ENCODE data around the gene GAPDH. TPM values are rescaled to one million over a fixed set of nuclear protein-coding genes. Genes with fewer than 3 reads are reported as not detected.
"Not testable (repeated sequence)": the region's sequence is repeated elsewhere in the genome, so short reads cannot be mapped to it uniquely, and the experiment has no call there.

GAPDH gene
- 1,000 to 10,000 TPM; 1,191 to 3,596 (median 1,852) TPM for total RNA-seq

- peak within 1 kb of the TSS; percentile 85 to 93 (median 90) for H3K27ac ChIP-seq
- no peaks in the 10 kb centered on the region for H3K9me3 ChIP-seq
- peaks cover 33 to 39% of the 10 kb centered on the region in 2 donors for H3K36me3 ChIP-seq
- no peaks in the 10 kb centered on the region for H3K27me3 ChIP-seq
- 0% methylated on average over 36 to 46 of the region's 62 CpGs for WGBS, 2 donors
- peak; percentile 83 to 98 for TF ChIP-seq POLR2A (IDR thresholded peaks at IDR 0.05)
- TF ChIP-seq CTCF (IDR thresholded peaks at IDR 0.05): peak in 1 of 6 experiments; percentile 28
- peak within 1 kb of the TSS; percentile 66 to 90 (median 87) for H3K4me3 ChIP-seq (replicated peaks in 1 of 3)
- H3K4me1 ChIP-seq: peaks cover 30 to 41% of the 10 kb centered on the region in 2 donors
- intact Hi-C loops (cut with DNase I): loop anchor here (10.0 kb wide), 1 partner anchor 309 kb away; no protein-coding TSS in a partner anchor
- DNase-seq: peak; percentile 93 to 94
Measured at GRCh38 chr12:6533923-6534694, at the start of gene GAPDH. Gene GAPDH, plus strand, starts transcription at chr12:6534517. Its CDS starts 316 bp downstream, at chr12:6534833.

GRCh38 chr12:6488240-6488639 is 46.1 kb upstream of the GAPDH start:
- no peaks in the 10 kb centered on the region for H3K27me3 ChIP-seq
- H3K9me3 ChIP-seq: no peaks in the 10 kb centered on the region
- intact Hi-C loops (cut with DNase I): no loop called here
- WGBS, 2 donors: 72 to 91% methylated on average over 1 of the region's 1 CpG
- H3K36me3 ChIP-seq: no peaks in the 10 kb centered on the region
- no peak for DNase-seq
- peaks cover 7 to 8% of the 10 kb centered on the region in 2 donors for H3K4me1 ChIP-seq
- TF ChIP-seq POLR2A (IDR thresholded peaks at IDR 0.05) (no peak), CTCF (IDR thresholded peaks at IDR 0.05) (no peak)
- no peak overlapping the region for H3K4me3 ChIP-seq (replicated peaks in 1 of 3)
- no peak overlapping the region for H3K27ac ChIP-seq

- H3K36me3 ChIP-seq: no peaks in the 10 kb centered on the region
- intact Hi-C loops (cut with DNase I): no loop called here
- 68% methylated on average over 4 of the region's 4 CpGs for WGBS, 2 donors
- no peaks in the 10 kb centered on the region for H3K9me3 ChIP-seq
- peaks cover 9 to 11% of the 10 kb centered on the region in 2 donors for H3K4me1 ChIP-seq
- no peak overlapping the region for H3K27ac ChIP-seq
- no peaks in the 10 kb centered on the region for H3K27me3 ChIP-seq
- no peak for DNase-seq
- TF ChIP-seq CTCF (IDR thresholded peaks at IDR 0.05): no peak
- no peak for TF ChIP-seq POLR2A (IDR thresholded peaks at IDR 0.05)
- no peak overlapping the region for H3K4me3 ChIP-seq (replicated peaks in 1 of 3)
Measured at GRCh38 chr12:6489449-6489848, 44.9 kb upstream of the GAPDH start.

GRCh38 chr12:6490673-6491072 is 43.6 kb upstream of the GAPDH start:
- WGBS, 2 donors: 97 to 100% methylated on average over 1 of the region's 1 CpG
- H3K36me3 ChIP-seq; H3K9me3 ChIP-seq; H3K27me3 ChIP-seq; intact Hi-C loops (cut with DNase I); DNase-seq; H3K27ac ChIP-seq; H3K4me3 ChIP-seq (replicated peaks in 1 of 3): not testable (repeated sequence)
- H3K4me1 ChIP-seq: peaks cover 15 to 18% of the 10 kb centered on the region in 2 donors

GRCh38 chr12:6492838-6493496 is 41.4 kb upstream of the GAPDH start, which contains the start of gene MRPL51:
Gene MRPL51, minus strand, starts transcription at chr12:6493262. Its CDS starts 126 bp downstream, at chr12:6493136.
- DNase-seq: peak; percentile 98
- H3K36me3 ChIP-seq: peaks cover 0 to 3% of the 10 kb centered on the region in 2 donors
- H3K9me3 ChIP-seq: no peaks in the 10 kb centered on the region
- WGBS, 2 donors: 2% methylated on average over 29 to 33 of the region's 39 CpGs
- H3K27me3 ChIP-seq: no peaks in the 10 kb centered on the region
- peaks cover 15 to 18% of the 10 kb centered on the region in 2 donors for H3K4me1 ChIP-seq
- intact Hi-C loops (cut with DNase I): loop anchor here (2.0 kb wide), 1 partner anchor 44 kb away; no protein-coding TSS in a partner anchor
- peak within 1 kb of the TSS; percentile 71 to 98 (median 93) for H3K27ac ChIP-seq
- TF ChIP-seq CTCF (IDR thresholded peaks at IDR 0.05): no peak
- TF ChIP-seq POLR2A (IDR thresholded peaks at IDR 0.05): peak; percentile 14 to 92
- peak within 1 kb of the TSS; percentile 53 to 99 (median 82) for H3K4me3 ChIP-seq (replicated peaks in 1 of 3)

Measured in thyroid gland (tissue), 4 donors.